ENCODE measurements around the gene CCDC7. TPM values are rescaled to one million over a fixed set of nuclear protein-coding genes. Genes with fewer than 3 reads are reported as not detected.

The CCDC7 gene
- total RNA-seq, 1 experiment from 2014 or later: 4.0 TPM

DNA sequence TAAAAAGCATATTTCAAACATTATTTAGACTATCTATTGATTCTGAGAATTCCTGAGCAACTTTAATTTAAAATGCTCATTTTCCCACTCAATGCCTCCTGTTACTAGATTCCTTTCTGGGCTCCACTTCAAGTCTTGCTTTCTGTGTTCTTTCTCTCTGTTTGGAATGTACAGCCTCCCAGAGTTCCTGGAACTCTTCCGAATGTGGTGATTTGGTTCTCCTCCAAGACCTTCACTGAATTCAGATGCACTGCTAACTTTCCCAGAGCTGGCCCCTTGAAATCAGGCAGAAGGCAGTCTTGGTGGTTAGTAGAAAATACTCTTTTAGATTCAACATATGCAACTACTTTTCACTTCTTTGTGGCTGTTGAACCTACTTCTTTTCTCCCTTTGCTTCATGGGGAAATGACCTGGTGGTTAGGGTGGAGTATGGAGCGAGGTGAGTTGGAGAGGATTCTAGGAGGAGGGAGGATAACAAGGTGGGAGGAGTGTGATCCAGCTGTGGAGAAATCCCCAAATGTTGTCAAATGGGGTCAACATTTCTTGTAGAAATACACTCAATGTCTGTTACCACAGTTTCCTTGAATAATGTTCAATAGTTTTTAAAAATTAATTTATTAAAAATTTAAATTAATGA lies 27.9 kb upstream of the CCDC7 start:
- no peak for DNase-seq (ENCODE audit: low read depth, low spot score)
- H3K4me1 ChIP-seq (ENCODE audit: control insufficient read depth in 1 of 2, insufficient read depth in 2 of 2, low read length in 2 of 2): peaks cover 4 to 11% of the 10 kb centered on the region in 2 experiments
- no peak overlapping the region for H3K4me3 ChIP-seq (replicated peaks in 1 of 2; ENCODE audit: low read depth in 1 of 2, low read length in 2 of 2)
- intact Hi-C loops (cut with micrococcal nuclease): no loop called here
- H3K9me3 ChIP-seq (ENCODE audit: control insufficient read depth in 1 of 2, insufficient read depth in 1 of 2, low read depth in 1 of 2, low read length in 2 of 2): peaks cover 4 to 6% of the 10 kb centered on the region in 2 experiments; a peak in 1 of 4 replicates
- no peaks in the 10 kb centered on the region for H3K27me3 ChIP-seq (ENCODE audit: insufficient read depth, low read length)
- H3K4me2 ChIP-seq (ENCODE audit: low read length): no peak overlapping the region
- TF ChIP-seq FOSL1 (IDR thresholded peaks at IDR 0.05; ENCODE audit: low read depth) (no peak), POLR2A (IDR thresholded peaks at IDR 0.05; ENCODE audit: borderline replicate concordance, extremely low read depth, insufficient read depth, insufficient read length) (no peak), SIN3A (IDR thresholded peaks at IDR 0.05; ENCODE audit: low read depth) (no peak), ZFX (IDR thresholded peaks at IDR 0.05) (no peak), EZH2 (IDR thresholded peaks at IDR 0.05) (no peak), JUND (IDR thresholded peaks at IDR 0.05) (no peak), CBX3 (IDR thresholded peaks at IDR 0.05; ENCODE audit: low read depth) (no peak), SRF (IDR thresholded peaks at IDR 0.05; ENCODE audit: low read depth) (no peak), TCF7L2 (IDR thresholded peaks at IDR 0.05; ENCODE audit: borderline replicate concordance, extremely low read depth, insufficient read depth, insufficient read length) (no peak)
- TF ChIP-seq, protein P1, sequence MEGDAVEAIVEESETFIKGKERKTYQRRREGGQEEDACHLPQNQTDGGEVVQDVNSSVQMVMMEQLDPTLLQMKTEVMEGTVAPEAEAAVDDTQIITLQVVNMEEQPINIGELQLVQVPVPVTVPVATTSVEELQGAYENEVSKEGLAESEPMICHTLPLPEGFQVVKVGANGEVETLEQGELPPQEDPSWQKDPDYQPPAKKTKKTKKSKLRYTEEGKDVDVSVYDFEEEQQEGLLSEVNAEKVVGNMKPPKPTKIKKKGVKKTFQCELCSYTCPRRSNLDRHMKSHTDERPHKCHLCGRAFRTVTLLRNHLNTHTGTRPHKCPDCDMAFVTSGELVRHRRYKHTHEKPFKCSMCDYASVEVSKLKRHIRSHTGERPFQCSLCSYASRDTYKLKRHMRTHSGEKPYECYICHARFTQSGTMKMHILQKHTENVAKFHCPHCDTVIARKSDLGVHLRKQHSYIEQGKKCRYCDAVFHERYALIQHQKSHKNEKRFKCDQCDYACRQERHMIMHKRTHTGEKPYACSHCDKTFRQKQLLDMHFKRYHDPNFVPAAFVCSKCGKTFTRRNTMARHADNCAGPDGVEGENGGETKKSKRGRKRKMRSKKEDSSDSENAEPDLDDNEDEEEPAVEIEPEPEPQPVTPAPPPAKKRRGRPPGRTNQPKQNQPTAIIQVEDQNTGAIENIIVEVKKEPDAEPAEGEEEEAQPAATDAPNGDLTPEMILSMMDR (IDR thresholded peaks at IDR 0.05 in 2 of 3, conservative IDR thresholded peaks at IDR 0.05 in 1 of 3; ENCODE audit: borderline replicate concordance in 1 of 3, insufficient read depth in 1 of 3, low read depth in 2 of 3, low read length in 2 of 3): no peak
- TF ChIP-seq, protein P2, sequence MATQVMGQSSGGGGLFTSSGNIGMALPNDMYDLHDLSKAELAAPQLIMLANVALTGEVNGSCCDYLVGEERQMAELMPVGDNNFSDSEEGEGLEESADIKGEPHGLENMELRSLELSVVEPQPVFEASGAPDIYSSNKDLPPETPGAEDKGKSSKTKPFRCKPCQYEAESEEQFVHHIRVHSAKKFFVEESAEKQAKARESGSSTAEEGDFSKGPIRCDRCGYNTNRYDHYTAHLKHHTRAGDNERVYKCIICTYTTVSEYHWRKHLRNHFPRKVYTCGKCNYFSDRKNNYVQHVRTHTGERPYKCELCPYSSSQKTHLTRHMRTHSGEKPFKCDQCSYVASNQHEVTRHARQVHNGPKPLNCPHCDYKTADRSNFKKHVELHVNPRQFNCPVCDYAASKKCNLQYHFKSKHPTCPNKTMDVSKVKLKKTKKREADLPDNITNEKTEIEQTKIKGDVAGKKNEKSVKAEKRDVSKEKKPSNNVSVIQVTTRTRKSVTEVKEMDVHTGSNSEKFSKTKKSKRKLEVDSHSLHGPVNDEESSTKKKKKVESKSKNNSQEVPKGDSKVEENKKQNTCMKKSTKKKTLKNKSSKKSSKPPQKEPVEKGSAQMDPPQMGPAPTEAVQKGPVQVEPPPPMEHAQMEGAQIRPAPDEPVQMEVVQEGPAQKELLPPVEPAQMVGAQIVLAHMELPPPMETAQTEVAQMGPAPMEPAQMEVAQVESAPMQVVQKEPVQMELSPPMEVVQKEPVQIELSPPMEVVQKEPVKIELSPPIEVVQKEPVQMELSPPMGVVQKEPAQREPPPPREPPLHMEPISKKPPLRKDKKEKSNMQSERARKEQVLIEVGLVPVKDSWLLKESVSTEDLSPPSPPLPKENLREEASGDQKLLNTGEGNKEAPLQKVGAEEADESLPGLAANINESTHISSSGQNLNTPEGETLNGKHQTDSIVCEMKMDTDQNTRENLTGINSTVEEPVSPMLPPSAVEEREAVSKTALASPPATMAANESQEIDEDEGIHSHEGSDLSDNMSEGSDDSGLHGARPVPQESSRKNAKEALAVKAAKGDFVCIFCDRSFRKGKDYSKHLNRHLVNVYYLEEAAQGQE (IDR thresholded peaks at IDR 0.05; ENCODE audit: low read depth): no peak
- TF ChIP-seq, protein P3, sequence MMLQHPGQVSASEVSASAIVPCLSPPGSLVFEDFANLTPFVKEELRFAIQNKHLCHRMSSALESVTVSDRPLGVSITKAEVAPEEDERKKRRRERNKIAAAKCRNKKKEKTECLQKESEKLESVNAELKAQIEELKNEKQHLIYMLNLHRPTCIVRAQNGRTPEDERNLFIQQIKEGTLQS (IDR thresholded peaks at IDR 0.05): no peak
- ChIA-PET CTCF (no interaction called here), RAD21 (ENCODE audit: low non-redundant PET in 1 of 2, low total read pairs in 2 of 2, uncharacterized antibody in 2 of 2, unreplicated experiment in 2 of 2) (no interaction called here), POLR2A (no interaction called here)
- H4K20me1 ChIP-seq (ENCODE audit: insufficient read depth): no peaks in the 10 kb centered on the region
- no peak overlapping the region for H3K9ac ChIP-seq (ENCODE audit: low read length)
- H3K36me3 ChIP-seq (ENCODE audit: control insufficient read depth in 1 of 2, insufficient read depth in 2 of 2, low read length in 2 of 2): no peaks in the 10 kb centered on the region
- no peaks in the 10 kb centered on the region for H3K79me2 ChIP-seq (ENCODE audit: insufficient read depth, low read length)
- no peaks in the 10 kb centered on the region for H3K9me2 ChIP-seq (ENCODE audit: insufficient read depth)
- ATAC-seq: no peak
- H3K27ac ChIP-seq (ENCODE audit: low read depth, low read length): no peak overlapping the region
- peak overlapping the region; percentile 13 for H2AFZ ChIP-seq (ENCODE audit: low read depth, low read length, poor library complexity, severe bottlenecking)
- no TSS peak for BruUV-seq (replicated peaks)
